ENCODE measurements around the gene PGC.

The PGC gene

GRCh38 chr6:41693281-41694240, 53.6 kb downstream of the PGC start:
- no peak for DNase-seq

DNA sequence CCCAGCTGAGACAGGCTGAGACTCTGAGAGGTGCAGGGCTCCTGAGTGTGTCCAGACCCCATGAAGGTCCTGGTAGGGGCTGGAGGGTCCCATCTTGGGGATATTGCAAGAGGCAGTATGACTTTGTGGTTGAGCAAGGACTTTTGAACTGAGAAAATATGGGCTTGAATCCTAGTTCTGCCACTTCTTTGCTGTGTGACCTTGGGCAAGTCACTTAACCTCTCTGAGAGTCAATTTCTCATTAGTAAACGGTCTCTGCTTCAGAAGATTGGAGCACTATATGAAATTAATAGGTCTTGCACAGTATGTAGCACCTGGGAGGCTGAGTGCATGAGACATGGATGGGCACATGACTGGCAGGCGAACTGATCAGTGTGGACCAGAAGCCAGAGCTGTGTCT, 54.5 kb downstream of the PGC start:
- DNase-seq, result no peak

DNA sequence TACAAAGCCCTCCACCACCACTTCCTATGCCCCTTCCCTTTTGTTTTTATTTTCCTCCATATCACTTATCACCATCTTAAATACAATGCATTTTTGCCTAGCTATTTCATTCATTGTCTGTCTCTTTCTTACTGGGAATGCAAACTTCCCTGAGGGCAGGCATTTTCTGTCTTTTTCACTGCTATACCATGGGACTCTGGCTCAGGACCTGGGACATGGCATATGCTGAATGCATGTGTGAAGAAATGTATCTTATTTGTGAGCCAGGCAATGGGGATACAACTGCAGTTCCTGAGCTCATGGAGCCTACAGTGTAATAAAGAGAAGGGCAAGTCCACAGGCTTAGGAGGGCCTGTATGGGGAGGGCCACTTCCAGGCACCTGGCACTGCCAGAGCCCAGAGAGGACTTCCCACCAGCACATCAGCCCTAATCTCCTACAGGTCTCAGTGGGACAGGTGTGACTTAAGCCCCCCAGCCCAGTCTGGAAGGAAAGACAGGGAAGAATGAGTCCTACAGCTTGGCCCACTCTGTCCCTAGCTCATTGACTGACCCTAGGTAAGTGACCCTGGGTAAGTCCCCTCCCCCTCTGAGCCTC, 55.0 kb downstream of the PGC start:
- no peak for DNase-seq

DNA sequence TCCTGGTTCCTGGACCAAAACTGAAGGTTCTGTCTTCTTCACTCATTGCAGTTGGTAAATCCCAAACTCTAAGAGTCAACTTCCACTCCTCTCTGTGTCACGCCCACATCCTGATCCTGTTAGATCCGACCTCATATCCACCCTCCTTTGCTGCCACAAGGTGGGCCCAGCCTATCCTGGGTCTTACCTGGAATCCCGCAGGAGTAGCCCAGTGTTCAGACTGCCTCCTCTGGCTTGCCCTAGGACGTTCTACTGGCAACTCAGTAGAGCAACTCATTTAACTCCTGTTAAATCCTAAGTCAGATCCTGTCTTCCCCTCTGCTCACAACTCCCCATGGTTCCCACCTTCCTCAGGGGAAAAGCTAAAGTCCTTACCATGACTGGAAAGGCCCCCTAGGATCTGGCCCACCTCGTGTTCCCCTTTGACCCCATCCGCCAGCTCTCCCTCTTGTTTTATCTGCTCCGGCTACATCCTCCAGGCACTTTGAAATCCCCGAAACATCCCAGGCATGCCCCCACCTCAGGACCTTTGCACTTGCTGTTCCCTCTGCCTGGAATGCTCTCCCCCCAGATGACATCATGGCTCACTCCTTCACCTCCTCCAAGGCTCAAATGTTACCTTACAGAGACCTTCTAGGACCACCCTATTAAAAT, 55.6 kb downstream of the PGC start:
- no peak for DNase-seq

GRCh38 chr6:41690541-41691330, 56.5 kb downstream of the PGC start:
- DNase-seq, result no peak

DNA sequence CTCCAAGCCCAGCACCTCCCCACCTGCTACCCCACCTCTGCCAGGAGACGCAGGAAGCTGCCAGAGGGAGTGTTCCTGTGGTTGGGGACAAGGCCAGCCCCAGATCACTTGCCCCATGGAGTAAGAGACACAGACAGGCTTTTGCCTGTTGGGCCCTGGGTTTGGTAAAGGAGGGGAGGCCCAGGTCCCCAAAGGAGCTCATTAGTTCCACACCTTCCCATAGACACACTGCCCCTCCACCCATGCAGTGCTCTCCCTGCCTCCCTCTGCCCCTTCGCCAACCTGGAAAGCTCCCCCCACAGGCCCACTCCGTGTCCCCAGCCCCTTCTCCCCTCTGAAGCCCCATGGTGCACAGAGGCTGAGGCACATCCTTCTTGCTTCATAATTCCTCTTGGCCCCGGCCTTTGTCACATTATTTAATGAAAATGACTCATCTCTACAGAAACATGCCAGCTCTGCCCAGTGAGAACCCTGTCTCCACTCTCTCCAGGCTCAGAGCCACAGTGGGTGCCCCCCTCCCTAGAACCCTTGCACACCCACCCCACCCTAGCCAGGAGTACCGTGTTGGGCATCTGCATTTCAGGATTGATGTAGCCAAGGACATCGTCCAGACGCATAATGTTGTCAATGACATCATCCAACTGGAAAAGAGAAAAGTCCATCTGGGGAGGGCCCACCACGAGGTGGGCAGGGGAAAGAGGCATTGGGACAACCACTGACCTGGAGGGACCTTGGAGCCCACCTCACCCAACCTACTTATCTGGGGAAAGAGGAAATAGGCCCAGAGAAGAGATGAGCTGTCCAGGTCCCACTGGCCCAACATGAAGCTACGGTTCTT, 57.8 kb downstream of the PGC start:
- no peak for DNase-seq

DNA sequence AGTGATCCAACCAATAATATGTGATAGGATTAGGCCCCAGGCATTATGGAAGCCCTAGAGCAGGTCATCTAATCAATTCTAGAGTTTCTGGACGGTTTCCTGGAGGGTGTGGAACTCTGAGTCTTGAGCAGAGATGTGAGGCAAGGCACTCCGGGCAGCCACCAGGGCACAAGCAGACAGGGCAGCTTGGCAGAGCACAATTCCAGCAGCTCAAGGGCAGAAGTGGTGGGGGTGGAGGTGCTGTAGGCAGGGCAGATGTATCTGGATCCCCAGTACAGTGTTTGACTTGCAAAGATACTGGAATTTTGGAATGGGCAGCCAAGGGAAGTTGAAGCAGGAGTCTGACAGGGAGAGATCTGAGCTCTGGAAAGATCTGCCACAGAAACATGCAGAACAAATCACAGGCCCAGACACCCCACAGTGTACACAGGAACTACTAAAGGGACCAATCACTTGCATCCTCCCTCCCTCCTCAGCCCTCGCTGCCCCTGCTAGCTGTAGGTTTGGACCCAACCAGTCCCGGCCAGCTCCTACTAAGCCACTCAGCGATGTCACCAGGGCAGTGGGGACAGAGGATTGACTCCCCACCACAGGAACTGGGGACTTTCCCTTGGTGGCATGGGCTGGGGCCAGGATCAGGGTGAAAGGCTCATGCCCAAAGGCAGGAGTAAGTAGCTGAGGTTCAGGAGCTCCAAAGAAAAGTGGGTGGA, 58.8 kb downstream of the PGC start:
- DNase-seq, result no peak

DNA sequence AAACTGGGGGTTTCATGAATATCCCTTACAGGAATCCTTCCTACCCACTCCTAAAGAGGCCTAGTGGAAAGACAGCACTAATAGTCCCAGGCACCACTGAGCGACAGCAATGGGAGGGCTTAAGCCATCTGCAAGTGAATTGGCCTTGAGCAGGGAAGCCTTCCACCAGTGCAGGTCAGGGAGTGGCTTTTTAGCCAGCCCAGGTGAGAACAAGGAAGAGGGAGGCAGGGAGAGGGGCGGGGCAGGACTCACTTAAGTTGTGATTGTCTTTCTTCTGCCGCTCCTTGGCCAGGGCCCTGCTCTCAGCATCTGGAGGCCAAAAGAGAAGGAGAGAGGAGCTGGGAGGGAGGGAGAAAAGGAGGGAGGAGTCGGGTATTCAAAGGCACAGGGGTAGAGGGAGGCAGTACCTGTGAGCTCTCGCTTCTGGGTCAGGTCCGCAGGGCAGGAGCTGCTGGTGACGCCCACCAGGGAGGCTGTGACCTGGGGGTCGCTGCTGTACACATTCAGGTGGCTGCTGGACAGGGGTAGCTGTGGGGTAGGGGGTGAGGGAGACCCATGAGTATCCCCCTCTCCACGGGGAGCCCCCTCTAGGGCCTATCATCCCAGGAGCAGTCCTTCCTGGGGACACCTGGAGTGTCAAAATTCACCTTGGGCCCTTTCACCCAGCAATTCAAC, 59.6 kb downstream of the PGC start:
- DNase-seq, result no peak

All from CD4-positive, alpha-beta T cell treated with Interleukin-12 subunit alpha and Interleukin-12 subunit beta, for 1 hour (primary cell).